IgD-negative memory B cell (primary cell): ENCODE results near the gene MYF5. TPM values are rescaled to one million over a fixed set of nuclear protein-coding genes. Genes with fewer than 3 reads are reported as not detected.

Source experiments
- H3K27ac Mint-ChIP-seq, 3 donors: one replicate each; pipeline ENCODE4 v1.8.0; 2020 to 2022; ENCODE audit warnings: mild to moderate bottlenecking in 3 of 3, mixed read lengths in 3 of 3, moderate library complexity in 1 of 3
- H3K27me3 Mint-ChIP-seq: one replicate; pipeline ENCODE4 v1.8.0; 2021; ENCODE audit warnings: mixed read lengths
- H3K36me3 Mint-ChIP-seq: one replicate; pipeline ENCODE4 v1.8.0; 2020; ENCODE audit warnings: mild to moderate bottlenecking, mixed read lengths
- H3K4me1 Mint-ChIP-seq, 3 donors: one replicate each; pipeline ENCODE4 v1.8.0; 2020 to 2022; ENCODE audit warnings: mixed read lengths in 3 of 3, mild to moderate bottlenecking in 1 of 3
- H3K4me3 Mint-ChIP-seq, 4 donors: one replicate each; pipeline ENCODE4 v1.8.0; 2020 to 2022; ENCODE audit warnings: mild to moderate bottlenecking in 4 of 4, mixed read lengths in 4 of 4, moderate library complexity in 3 of 4
- H3K9me3 Mint-ChIP-seq, 3 donors: one replicate each; pipeline ENCODE4 v1.8.0; 2020 to 2021; ENCODE audit warnings: mixed read lengths in 3 of 3, mild to moderate bottlenecking in 1 of 3
- polyA plus RNA-seq: library from polyadenylated mRNA; unstranded; fragments of 300-500 nt; fragmentation: Illumina TruSeq; gene quantifications from one replicate; pipeline ENCODE4 v1.2.3, GENCODE V29; 2021

Gene MYF5
- polyA plus RNA-seq, 1 donor from 2014 or later = not detected

- Mint-ChIP-seq H3K9me3 (no peaks in the 10 kb centered on the region), H3K4me1 (peaks cover 0 to 4% (median 0%) of the 10 kb centered on the region in 3 donors), H3K27ac (no peak overlapping the region), H3K36me3 (no peaks in the 10 kb centered on the region), H3K4me3 (no peak overlapping the region), H3K27me3 (no peaks in the 10 kb centered on the region)
These were observed 50.2 kb downstream of the MYF5 start for GRCh38 chr12:80766897-80767296.

Other genes with a start within 250 kb of the MYF5 start
- not detected for gene MYF6, start 9.3 kb upstream of the MYF5 start, polyA plus RNA-seq
- not detected for gene LIN7A, start 221.0 kb downstream of the MYF5 start, polyA plus RNA-seq